C4-2B (cell line): ENCODE results near the gene SCUBE1.

Source experiments
- CTCF ChIP-seq: fragments of 450-650 bp; conservative IDR thresholded peaks from 2 replicates; pipeline ENCODE4 v1.5.1; 2017; ENCODE audit warnings: mild to moderate bottlenecking
- ZFX ChIP-seq: fragments of 450-650 bp; IDR thresholded peaks from 2 replicates; pipeline ENCODE4 v1.6.1; 2017

DNA sequence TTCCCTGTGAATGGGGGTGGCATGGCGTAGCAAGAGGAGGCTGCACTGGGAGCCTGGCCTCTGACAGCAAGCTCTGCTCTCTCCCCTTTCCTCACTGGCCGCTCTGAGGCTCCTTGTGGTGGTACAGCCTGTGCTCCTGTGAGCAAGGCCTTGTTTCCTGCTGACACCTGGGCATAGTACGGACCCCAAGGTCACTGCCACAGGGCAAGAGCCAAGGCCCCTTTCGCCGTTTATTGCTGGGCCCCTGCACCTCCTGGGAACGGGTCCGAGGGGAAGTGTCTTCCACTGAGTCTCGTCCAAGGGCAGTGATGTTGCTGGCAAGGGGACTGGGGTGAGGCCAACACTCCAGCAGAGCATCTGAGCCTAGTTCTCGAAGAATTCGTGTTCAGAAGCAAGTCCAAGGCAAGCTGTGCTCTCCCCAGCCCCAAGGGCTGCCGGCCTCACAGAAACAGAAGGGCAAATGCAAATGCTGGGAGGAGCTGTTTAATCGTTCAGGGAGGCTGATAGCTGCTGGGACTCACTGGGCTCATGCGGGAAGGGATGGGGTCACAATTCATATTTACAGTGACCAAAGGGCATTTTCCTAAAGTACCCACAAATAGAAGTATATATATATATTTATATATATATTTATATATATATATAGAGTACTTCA is 140.3 kb downstream of the SCUBE1 start:
- TF ChIP-seq CTCF (no peak), ZFX (no peak)
